OCI-M1 (cell line): Measurements from ENCODE around the gene RASGRF2.
A peak's percentile ranks its signal among the peaks of the same experiment; 100 is the strongest.

Experiments used
- DNase-seq: peaks from one replicate; lab custom pipeline; 2025; lab: John Stamatoyannopoulos, UW

RASGRF2 gene

DNA sequence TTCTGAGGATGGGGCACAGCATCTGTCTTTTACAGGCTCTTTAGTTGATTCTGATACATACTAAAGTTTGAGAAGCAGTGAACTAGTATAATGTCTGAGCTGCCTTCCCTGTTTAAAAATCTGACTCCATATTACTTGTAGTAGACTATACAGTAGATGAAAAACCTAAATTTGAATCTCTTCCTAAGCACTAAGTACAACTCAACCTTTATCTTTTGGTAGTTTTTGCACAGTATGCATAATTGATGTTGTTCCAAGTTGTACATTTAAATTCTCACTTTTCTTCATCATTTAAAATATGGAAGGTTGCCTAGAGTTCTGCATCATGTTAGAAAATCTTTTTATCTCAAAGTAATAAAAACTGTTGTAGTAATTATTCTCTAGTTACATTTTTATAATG, 174.4 kb downstream of the RASGRF2 start:
- DNase-seq = no peak

DNA sequence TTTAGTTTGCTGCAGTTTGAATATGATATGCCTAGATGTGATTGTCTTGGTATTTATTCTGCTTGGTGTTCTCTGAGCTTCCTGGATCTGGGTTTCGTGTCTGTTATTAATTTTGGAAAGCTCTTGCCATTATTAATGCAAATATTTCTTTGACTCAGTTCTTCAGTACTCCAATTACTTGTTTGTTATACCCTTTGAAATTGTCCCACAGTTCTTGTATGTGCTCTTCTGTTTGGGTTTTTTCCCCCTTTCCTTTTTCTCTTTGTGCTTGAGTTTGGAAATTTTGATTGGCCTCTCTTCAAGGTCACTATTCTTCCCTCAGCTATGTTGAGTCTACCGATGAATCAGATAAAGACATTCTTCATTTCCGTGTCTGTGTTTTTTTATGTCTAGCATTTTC, 176.4 kb downstream of the RASGRF2 start:
- no peak for DNase-seq

DNA sequence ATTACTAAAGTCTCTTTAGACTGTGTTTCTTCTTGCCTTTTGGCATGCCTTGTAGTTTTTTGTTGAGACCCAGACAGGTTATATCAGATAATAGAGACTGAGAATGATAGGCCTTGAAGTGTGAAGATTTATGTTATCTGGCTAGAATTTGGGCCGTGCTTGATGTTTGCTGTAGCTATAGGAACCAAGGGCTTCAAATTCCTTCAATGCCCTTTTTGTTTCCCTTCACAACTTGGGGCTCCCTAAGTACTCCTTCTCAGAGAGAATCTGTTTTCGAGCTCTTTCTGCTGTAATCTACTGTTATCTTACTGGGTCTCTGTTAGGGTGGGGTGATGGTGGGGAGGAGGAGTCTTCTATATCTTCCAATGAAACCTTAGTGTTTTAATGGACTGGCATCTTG, 177.7 kb downstream of the RASGRF2 start:
- DNase-seq = no peak

DNA sequence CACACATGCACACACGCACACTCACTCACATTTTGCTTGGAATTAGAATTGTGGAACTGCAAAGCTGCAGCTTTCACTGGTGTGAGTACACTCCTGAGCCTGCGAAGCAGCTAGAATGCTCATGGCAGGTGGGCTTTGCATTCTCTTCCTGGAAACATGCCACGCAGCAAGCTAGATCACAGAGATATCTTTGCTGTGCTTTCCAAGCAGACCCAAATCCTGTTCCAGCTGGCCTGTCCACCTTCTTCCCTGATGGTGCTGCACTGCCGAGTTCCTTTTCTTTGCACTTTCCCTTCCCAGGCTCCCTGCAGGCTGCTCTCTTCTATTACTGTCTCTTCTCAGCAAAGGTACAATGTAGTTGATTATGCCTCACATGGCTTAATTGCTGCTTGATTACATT, 180.3 kb downstream of the RASGRF2 start:
- DNase-seq = no peak

DNA sequence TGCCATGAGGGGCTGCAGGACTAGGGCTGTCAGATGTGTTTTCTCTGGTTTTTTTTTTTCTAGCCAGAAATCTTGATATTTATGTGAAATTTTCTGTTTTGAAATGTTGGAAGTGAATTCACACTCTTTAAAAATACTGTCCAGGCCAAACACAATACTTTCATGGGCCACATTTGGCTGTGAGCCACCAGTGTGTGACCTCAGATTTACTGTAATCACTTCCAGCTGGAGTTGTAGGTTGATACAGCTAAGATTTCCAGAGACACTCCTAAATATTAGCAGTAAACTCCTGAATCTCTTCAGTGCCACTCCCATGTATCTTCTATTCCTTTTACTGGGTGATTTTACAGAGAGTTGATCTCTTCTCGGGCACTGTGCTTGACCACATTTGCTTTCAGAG, 180.8 kb downstream of the RASGRF2 start:
- no peak for DNase-seq

DNA sequence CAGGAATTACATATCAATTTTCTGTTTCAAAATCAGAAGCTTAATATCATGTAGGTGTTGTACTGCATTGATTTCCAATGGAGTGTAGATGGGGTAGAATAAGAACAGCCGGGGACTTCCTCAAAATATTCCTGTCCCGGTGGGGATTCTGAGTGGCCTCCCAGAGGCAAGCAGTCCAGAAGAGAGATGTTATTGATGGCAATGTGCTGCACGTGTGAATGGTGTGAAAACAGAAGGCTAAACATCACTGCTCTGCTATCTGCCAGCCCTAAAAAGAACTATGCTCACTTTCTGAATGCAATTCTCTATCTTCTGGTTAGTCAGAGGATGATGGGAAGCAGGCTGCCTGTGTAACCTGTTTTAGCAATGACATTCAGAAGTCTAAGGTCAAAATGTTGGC, 181.9 kb downstream of the RASGRF2 start:
- DNase-seq = no peak

DNA sequence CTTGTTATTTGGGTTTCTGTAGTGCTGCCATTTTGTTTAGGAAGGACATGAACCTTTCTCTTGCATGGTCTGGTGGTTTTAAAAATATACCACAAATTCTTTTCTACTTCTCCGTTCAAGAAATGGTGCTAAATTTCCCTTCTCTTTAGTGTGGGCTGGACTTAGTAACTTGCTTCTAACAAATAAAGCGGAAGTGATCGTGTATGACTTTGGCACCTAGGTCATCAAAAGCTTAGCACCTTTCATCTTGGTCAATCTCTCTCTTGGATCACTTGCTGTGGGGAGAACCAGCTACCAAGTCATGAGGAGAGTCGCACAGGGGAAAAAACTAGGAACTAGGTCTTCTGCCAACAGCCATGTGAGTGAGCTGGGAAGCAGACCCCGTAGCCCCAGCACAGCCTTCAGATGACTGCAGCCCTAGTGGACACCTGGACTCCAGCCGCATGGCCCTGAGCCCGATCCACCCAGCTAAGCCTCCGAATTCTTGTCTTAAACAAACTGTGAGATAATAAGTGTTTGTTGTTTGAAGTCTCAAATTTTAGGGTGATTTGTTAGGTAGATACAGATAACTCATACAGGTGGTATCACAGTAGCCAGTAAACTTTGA, 185.3 kb downstream of the RASGRF2 start:
- DNase-seq = no peak

DNA sequence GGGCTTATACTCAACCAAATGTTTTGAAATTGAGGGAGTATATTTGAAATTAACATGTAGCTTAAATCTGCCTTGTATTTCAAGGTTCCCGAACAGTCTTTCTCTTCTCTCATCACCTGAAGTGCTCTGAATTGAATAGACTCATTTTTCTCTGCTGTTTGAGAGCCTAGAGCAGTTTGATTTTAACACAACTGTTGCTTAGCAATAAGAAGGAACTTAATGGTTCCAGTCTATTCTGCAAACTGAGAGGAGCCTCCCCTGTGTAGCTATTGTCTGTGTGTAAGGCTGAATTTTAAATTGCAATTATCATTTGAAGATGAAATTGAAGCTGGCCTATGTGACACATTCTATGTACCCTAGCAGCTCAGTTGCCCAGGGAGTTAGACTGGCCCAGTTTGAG, 185.9 kb downstream of the RASGRF2 start:
- DNase-seq = no peak

DNA sequence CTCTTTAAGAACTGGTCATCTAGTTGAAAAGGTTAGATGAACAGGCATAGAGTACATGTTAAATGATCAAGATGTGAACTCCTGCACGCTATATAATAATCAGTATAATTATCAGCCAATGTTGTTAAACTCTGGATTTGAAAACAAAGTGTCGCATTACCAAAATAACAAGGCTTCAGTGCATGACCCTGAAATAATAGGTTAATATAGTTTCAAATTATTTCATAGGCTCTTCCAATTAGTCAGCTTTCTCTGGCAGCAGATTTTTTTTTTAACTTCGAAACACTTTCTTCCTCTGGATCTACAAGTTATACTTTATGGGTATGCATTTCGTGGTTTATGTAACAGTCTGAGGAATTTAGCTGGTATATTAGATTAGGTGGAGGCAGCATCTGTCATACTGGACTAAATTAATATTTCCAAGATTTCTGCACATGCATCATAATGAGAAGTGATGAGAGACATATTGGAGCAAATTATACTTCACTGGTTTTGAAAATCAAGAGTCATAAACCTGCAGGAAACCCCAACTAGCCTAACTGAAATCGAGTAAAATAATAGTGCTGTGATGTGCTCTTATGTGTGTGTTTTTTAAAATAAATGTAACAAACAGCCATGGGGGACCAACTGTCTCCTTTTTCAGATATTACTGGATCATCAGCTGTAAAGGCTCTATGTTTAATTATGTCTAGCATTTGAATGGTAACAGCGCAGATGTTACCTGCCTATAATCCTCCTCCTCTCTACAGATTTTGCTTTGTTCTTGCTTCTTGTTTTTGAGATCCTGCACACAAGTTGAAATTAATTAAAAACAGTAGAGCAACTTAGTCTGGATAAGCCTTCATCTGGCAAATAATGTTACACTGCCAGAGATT, 187.1 kb downstream of the RASGRF2 start:
- no peak for DNase-seq

DNA sequence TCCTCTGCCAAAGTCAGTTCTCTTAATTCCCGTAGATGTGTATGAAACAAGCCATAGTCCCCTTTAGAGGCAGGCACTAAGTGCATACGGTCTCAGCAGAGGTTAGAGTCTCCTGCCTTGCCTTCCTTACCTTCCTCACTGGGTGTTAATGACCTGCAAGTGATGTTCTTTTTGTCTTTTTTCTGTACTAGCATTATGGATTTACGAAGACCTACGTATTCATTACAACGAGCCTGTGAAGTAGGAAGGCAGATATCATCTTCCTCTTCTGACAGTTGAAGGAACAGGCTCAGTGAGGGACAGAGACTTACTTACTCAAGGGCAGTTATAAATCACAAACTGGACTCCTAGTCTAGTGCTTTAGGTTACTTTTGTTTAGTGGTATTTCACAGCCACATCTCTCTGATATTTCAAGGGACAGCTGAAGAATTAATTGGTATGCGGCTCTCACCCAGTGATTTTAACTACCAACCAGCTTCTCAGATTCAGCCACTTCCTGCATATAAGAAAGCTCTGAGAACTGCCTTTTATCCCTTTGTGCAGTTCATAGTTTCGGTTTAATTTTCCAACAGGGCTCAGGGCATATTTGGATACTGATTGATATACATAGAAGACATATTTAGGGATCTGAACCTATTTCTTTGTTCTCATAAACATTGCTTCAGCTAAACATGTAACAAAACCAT, 187.9 kb downstream of the RASGRF2 start:
- no peak for DNase-seq

DNA sequence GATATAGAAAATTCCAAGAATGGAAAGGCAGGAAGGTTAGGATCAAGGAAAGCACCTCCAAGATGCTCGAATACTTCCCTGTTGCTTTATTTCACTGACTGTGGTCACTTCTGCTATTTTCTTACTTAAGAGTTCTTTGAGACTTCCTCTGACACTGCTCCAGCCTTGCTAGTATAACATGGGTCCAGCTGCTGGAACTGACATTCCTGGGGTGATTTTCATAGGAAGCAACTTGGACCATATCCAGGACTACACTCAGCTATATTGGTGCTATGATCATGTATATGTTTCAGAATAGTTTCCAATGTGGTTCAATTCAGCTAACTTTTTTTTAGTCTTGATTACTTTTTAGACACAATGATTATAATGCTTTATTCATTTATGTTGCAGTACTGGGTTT, 191.4 kb downstream of the RASGRF2 start:
- DNase-seq = no peak

DNA sequence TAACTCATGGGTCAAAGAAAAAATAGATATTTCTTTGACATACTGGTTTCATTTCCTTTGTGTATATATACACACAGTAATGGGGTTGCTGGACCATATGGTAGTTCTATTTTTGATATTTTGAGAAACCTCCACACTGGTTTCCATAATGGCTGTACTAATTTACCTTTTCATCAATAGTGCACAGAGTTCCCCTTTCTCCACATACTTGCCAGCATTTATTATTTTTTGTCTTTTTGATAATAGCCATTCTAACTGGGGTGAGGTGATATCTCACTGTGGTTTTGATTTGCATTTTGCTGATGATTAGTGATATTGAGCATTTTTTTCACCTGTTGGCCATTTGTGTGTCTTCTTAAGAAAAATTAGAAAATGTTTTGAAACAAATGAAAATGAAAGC, 194.6 kb downstream of the RASGRF2 start:
- no peak for DNase-seq

DNA sequence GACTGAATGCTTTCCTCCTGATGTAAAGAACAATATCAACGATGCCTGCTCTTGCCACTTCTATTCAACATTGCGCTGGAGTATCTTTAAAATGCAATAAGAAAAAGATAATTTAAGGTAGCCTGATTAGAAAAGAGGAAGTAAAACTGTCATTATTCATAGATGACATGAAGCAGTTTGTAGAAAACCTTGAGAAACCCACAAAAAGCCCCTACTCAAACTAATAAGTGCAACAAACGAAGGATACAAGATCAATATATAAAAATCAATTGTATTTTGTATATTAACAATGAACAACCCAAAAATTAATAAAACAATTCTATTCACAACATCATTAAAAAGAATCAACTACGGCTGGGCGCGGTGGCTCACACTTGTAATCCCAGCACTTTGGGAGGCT, 196.6 kb downstream of the RASGRF2 start:
- DNase-seq = no peak

DNA sequence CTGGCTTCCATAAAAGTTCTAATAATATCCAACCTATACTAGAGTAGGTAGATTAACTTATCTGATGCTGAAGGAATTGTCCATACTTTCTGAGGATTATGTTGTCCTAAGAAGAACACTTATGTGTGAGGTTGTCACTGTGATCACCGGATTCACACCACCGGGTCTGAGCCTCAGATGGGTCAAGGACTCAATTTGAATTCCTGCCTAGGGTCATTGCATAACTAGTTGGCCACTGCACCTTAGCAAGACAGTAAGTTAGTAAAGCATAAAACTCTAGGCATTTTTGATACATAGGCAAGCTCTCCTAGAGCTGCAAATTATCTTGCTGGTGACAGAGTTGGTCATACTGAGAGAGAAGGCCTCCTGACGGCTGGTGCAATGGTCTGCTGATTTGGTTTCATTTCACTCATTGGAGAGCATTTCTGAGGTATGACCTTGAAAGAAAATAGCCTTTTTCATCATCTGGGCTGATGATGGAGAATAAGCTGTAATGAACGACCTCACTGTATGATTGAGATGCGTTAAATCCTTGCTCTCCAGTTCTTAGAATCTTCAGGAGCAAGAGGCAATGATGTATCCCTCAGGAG, 200.9 kb downstream of the RASGRF2 start:
- DNase-seq = no peak

DNA sequence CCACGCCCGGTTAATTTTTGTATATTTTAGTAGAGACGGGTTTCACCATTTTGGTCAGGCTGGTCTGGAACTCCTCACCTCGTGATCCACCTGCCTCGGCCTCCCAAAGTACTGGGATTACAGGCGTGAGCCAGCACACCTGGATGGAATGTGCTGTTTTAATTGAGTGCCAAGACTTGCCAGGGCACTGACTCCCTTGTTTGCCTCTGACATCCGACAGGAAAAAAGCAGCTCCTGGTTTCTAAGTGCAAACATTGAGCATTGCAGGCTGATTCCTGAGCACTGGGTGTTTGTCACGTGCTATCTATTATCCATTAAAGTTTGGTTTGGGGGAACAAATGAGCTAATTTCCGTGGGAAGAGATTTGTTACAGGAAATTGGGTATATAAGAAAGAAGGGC, 202.3 kb downstream of the RASGRF2 start:
- no peak for DNase-seq

DNA sequence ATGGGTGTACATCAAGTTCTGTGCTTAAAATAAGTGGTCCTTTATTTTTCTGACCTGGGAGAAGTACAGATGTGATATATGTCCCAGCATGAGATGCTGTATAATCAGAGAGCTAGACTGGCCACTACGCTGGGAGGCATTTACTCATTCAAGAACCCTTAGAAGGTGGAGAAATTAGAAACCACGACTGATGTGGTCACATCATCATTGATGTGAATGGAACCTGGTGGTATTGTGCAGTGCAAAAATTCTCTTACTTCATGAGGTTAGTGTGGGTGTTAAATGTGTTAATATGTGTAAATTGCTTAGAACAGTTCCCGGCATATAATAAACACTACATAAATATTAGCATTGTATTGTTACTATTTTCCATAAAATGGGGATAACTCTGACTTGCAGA, 203.5 kb downstream of the RASGRF2 start:
- no peak for DNase-seq

DNA sequence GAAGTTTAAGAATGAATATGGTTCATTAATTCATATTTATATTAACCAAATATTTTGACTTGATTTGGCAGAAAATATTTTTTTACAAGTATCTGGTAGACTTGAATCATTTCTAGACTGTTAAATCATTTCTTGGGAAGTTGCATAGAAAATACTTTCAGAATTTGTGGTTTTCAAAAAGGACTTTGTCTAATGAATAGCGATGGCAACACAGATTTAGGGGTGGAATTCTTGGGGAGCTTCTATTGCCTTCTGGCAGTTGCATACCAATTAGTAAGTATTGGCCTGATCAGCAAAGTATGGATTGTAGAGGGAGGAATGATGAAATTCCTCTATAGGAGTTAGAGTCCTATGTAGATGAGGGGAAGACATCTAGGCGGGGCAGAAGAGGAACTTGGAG, 204.3 kb downstream of the RASGRF2 start:
- no peak for DNase-seq

DNA sequence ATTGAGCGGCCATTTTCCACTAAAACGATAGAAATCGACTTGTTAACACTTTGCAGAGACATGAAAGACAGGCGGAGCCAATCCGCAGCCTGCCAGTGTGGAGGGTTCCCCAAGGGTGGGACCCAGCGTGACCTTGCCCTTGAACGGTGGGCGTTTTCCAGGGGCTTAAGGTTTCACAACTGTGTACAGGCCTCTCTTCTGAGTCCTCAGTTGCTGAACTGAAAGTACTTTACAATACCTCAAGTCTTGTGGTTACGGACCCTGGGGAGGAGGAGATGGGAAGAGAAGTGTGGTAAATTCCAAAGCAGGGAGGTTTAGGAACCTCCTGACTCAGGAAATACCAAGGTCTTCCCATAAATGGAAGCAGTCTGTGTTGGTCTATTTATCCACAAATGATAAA, 204.8 kb downstream of the RASGRF2 start:
- no peak for DNase-seq

DNA sequence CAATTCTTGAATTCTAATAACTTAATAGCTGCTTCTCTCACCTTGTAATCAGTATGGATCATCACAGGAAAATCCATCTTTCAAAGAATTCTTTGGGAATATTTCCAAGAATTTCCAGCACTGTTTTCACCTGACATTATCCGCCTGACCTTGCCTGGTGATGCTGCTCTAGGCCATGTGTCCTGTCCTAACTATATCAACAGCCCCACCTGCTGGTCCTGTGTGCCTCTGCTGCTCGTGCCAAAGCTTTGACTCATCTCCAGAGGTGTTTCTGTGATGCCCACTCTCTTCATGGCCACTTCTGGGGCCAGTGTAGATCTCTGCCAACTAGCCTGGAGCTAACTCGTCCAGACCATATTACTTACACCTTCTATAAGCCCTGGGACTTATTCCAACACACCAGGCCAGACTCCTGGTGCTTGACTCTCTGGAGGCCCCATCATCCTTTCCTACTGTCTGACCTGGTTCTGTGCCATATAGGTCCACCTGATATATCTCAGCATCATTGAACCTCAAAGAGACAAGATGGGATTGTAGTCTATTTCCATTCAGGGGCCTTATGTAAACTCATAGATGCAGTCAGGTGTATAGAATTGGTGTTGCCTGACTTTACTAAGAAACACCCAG, 205.4 kb downstream of the RASGRF2 start:
- DNase-seq = peak; percentile 73

DNA sequence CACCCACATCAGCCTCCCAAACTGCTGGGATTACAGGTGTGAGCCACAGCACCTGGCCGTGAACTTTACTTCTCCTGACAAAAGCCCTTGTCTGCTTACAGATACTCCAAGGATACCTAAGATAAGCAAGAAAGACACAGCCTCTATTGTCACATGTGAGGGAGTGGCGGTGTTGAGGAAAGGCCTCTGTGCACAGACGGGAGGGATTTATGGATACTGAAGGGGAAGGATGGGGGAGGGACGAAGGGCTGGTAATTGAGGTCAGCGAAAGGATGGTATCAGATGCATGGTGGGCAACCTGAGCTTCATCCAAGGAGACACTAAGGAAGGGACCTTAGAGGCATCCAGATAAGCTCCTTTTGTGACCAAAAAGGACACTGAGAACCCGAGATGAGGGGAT, 206.3 kb downstream of the RASGRF2 start:
- DNase-seq = no peak

DNA sequence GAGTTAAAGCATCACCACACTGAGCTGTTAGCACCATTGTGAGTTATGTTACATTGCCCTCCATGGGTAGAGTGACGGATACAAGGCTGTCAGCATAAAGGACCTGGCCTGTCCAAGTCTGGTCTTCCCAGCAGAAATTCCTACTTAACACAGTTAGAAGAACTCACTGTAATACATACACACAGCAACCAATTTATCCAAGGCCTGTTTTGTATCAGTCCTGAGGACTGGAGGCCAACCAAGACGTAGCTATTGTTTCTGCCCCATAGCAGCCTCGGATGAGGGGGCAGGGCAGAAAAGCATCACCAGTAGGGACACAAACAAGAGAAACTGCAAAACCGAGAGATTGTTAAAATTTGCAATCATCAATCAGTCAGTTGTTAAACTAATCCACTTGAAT, 206.9 kb downstream of the RASGRF2 start:
- DNase-seq = no peak

DNA sequence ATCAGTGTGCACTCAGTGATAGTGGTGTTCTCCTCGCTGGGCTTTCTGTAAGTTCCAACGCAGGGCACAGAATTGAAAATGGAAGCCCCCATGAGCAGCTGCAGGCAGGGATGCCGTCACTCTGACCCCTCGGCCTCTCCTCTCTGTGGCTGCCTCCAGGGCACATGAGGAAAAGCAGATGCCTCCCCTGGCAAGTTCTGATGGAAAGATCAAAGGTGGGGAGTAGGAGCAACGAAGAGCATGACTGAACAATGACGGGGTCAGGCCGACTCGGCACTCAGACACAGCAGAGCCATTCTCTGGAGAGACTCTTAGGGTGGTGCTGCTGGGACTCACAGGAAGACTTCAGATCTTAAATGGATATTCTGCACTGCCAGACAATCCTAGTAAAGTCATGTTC, 207.4 kb downstream of the RASGRF2 start:
- DNase-seq = no peak
